ENCODE measurements around the gene ALDH1L1. TPM values are rescaled to one million over a fixed set of nuclear protein-coding genes. Genes with fewer than 3 reads are reported as not detected.
A peak's percentile ranks its signal among the peaks of the same experiment; 100 is the strongest.

ALDH1L1 gene
- total RNA-seq, 1 donor from 2014 or later: 0.06 TPM

DNA sequence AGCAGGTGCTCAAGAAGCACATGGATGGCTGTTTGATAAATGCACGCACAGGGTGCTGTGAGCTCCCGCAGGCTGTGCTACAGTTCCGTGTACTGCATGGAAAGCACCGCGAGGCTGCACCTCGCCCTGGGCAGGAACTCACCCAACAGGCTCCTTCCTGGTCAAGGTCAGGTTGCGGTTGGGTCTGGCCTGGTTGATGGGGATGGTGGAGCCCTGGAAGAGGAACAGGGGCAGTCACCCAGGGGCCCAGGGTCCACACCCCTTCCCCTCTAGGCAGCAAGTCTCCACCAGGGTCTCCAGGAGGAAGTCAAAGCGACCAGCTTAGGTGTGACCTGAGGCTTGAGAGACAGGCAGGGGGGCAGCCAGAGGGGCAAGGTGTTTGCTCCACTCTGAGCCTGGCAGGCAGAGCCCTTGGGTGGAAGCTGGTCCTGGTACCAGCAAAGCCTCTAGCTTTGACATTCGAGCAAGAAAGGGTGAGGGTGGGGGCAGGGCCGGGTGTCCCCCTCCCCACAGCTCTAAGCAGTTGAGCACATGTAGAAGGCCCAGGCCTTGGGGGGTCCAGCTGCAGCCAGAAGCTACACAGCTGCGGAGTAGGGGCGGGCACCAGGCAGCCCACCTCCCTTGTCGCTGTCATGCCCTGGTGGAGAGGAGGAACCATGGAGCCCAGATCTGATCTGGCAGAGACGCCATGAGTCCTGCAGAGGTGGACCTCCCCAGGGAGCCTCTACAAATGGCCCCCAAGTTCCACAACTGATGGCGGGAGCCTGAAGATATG is 50.1 kb downstream of the ALDH1L1 start:
- TF ChIP-seq, protein P1, sequence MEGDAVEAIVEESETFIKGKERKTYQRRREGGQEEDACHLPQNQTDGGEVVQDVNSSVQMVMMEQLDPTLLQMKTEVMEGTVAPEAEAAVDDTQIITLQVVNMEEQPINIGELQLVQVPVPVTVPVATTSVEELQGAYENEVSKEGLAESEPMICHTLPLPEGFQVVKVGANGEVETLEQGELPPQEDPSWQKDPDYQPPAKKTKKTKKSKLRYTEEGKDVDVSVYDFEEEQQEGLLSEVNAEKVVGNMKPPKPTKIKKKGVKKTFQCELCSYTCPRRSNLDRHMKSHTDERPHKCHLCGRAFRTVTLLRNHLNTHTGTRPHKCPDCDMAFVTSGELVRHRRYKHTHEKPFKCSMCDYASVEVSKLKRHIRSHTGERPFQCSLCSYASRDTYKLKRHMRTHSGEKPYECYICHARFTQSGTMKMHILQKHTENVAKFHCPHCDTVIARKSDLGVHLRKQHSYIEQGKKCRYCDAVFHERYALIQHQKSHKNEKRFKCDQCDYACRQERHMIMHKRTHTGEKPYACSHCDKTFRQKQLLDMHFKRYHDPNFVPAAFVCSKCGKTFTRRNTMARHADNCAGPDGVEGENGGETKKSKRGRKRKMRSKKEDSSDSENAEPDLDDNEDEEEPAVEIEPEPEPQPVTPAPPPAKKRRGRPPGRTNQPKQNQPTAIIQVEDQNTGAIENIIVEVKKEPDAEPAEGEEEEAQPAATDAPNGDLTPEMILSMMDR (conservative IDR thresholded peaks at IDR 0.05; ENCODE audit: low read depth, low read length): no peak
- no peak for DNase-seq (ENCODE audit: low read depth)
- H3K4me3 ChIP-seq (ENCODE audit: low read depth, low read length): no peak overlapping the region

DNA sequence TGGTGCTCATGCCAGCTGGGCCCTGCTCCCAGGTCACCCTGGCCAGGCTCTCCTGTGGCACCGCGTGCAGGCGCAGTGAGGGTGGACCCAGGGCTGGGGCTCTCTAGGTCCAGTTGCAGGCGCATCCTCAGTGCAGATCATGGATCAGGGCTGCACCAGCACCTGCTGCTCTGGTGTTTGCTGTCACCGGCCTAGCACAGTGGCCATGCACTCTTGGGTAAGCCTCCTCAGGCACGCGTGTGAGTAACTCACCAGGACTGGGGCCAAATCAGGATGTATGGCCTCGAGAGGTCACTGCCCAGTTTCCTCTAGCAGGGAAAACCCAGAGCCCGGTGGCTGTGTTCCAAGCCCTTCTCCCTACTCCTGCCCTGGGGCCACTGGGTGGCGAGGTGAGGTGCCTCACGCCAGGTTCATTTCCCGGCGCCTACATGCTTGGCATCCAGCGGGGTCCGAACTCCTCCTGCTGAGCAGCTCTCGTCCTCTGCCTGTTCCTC is 50.9 kb downstream of the ALDH1L1 start:
- TF ChIP-seq, protein P1 (conservative IDR thresholded peaks at IDR 0.05; ENCODE audit: low read depth, low read length): peak; percentile 21
- DNase-seq (ENCODE audit: low read depth): peak; percentile 3
- no peak overlapping the region for H3K4me3 ChIP-seq (ENCODE audit: low read depth, low read length)

DNA sequence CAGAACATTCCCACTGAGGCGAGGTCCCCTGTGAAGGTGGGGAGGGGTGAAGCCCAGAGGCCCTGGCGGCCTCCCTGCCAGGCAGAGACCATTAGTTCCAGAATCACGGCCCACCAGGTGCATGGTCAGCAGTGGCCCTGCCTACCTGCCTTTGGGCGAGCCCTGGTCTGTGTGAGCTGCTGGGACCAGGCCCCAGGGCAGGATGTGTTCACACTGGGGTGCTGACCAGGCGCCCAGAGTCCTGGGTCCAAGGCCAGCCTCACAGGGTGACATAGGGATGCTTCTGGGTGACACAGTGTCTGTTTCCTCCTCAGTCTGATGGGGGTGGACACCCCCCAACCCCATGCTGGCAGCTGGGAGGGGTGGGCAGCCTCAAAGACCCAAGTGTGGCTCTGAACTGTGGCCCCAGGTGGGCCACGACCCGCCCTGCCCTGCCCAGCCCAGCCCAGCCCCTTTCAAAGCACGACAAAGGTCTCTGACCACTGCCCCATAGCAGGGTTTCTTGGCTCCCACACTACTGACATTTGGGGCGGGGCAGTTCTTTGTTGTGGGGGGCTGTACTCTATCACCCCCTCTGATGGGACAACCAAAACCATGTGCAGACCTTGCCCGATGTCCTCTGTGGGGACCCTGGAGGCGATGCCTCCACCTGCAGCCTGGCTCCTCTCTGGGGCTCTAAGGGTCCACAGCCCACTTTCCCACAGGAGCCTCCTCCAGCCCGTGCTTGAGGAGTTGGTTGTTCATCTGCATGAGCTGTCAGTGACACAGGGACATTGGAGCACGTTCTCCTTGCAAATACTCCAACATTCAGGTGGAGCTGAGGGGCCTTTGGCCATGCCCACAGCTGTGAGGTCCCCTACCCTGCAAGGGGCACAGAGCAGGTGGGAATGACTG is 51.6 kb downstream of the ALDH1L1 start:
- no peak overlapping the region for H3K4me3 ChIP-seq (ENCODE audit: low read depth, low read length)
- TF ChIP-seq, protein P1 (conservative IDR thresholded peaks at IDR 0.05; ENCODE audit: low read depth, low read length): no peak
- DNase-seq (ENCODE audit: low read depth): no peak

DNA sequence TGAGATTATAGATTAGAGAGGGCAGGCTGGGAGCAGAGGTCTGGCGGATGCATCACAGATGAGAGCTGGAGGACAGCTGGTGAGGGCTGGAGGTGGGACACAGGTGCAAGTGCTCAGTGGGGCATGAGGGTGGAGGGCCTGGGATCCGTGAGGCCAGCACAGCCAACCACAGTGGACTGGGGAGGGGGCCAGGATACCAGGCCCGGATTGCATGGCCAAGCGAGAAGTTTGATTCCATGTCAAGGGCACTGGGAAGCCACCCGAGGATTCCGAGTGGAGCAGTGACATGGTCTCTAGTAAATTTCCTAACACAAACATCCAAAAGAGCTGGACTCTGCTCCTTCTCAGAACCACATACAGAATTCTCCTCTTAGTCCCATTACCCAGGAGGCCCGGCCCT is 52.5 kb downstream of the ALDH1L1 start:
- no peak for DNase-seq (ENCODE audit: low read depth)
- no peak overlapping the region for H3K4me3 ChIP-seq (ENCODE audit: low read depth, low read length)
- TF ChIP-seq, protein P1 (conservative IDR thresholded peaks at IDR 0.05; ENCODE audit: low read depth, low read length): no peak

DNA sequence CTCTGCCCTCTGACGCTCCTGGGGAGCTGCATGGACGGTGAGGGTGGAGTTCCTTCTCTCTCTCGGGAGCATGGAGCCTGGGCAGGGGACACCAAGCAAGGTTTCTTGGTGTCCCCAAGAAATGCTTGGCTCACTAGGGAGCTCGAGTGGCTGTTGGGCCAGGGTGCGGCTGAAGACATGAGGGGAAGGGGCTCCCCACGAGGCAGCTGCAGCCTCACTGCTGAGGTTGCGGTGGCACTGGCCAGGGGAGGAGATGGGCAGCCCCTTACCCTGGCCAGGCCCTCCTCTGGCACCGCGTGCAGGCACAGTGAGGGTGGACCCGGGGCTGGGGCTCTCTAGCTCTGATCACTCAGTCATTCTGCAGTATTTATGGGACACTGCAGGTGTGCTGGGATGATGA is 52.9 kb downstream of the ALDH1L1 start:
- TF ChIP-seq, protein P1 (conservative IDR thresholded peaks at IDR 0.05; ENCODE audit: low read depth, low read length): no peak
- no peak for DNase-seq (ENCODE audit: low read depth)
- no peak overlapping the region for H3K4me3 ChIP-seq (ENCODE audit: low read depth, low read length)

DNA sequence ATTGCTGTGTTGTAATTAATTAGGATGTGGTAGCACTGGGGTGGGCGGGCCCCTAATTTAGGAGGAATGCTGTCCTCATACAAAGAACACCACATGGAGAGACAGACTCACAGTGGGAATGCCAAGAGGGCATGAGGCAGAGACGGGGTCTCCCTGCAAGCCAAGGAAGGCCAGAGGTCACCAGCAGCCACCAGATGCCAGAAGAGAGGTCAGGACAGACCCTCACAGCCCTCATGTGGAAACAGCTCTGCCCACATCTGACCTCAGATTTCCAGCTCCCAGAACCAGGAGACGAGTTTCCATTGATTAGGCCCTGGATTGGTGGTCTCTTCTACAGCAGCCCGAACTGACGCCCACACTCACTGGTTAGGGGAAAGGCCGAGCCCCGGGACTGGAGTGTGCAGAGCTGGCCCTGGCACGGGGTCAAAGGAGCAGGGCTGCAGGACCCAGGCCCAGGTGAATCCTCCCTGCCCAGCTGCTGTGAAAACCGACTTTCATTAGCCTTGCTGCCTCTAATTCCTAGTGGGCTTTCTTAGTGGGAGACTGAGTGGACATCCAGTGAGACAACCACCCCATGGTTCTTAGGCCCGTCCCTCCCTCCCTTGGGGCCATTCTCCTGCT is 53.5 kb downstream of the ALDH1L1 start:
- H3K4me3 ChIP-seq (ENCODE audit: low read depth, low read length): no peak overlapping the region
- no peak for DNase-seq (ENCODE audit: low read depth)
- TF ChIP-seq, protein P1 (conservative IDR thresholded peaks at IDR 0.05; ENCODE audit: low read depth, low read length): no peak
